Stomach (tissue), 4 donors: ENCODE data around the gene AFM.

Experiments
- EP300 ChIP-seq: sonication (generic); formaldehyde crosslinking; IDR thresholded peaks from one replicate; pipeline ENCODE4 v1.6.1; 2017; ENCODE audit warnings: antibody characterized with exemption
- TF ChIP-seq, protein P1 (sequence below), 7 experiments: fragments of 450-650 bp in 4 of 7; fragments of 200-600 bp in 3 of 7; sonication (generic) in 3 of 7; IDR thresholded peaks; one replicate each; pipeline ENCODE4 v1.5.1; 2016 to 2019; ENCODE audit warnings: antibody characterized with exemption in 7 of 7, control low read depth in 2 of 7, mild to moderate bottlenecking in 1 of 7

DNA sequence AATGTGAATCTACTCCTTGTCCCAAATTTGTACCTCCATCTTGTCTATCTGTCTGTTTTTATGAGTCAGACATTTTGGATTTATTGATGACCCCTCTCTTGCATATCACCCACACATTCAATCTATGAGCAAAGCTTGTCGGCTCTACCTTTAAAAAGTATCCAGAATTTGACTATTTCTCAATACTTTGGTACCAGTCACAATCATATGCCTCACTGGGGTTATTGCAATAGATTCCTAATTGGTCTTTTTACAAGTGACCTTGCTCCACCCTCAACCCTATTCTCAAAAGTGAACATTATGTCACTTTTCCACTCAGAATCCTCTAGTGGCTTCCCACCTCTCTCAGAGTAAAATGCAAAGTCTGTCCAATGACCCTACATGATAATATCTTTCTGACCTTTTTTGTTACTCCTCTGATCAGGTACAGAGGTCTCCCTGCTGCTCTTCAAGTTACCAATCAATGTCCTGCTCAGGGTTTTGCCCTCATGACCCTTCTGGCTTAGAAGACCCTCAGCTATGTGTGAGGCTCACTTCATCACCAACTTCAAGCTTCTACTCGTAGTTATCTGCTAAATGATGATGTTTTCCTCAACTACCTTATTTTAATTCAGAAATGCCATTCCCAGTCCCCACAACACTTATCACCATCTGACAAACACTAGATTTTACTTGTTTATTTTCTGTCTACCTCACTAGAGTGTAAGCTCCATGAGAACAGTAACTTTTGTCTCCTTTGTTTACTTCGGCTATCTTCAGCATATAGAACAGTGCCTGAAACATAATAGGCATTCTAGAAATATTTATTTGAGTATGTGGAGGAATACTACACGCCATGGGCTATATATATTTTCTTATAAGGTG lies 23.1 kb upstream of the AFM start:
- TF ChIP-seq EP300 = no peak
- TF ChIP-seq, protein P1, sequence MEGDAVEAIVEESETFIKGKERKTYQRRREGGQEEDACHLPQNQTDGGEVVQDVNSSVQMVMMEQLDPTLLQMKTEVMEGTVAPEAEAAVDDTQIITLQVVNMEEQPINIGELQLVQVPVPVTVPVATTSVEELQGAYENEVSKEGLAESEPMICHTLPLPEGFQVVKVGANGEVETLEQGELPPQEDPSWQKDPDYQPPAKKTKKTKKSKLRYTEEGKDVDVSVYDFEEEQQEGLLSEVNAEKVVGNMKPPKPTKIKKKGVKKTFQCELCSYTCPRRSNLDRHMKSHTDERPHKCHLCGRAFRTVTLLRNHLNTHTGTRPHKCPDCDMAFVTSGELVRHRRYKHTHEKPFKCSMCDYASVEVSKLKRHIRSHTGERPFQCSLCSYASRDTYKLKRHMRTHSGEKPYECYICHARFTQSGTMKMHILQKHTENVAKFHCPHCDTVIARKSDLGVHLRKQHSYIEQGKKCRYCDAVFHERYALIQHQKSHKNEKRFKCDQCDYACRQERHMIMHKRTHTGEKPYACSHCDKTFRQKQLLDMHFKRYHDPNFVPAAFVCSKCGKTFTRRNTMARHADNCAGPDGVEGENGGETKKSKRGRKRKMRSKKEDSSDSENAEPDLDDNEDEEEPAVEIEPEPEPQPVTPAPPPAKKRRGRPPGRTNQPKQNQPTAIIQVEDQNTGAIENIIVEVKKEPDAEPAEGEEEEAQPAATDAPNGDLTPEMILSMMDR (IDR thresholded peaks at IDR 0.05) = no peak
